ENCODE measurements around the gene HTRA3. TPM values are rescaled to one million over a fixed set of nuclear protein-coding genes. Genes with fewer than 3 reads are reported as not detected.

Gene HTRA3
- total RNA-seq, 1 donor from 2014 or later, result not detected

DNA sequence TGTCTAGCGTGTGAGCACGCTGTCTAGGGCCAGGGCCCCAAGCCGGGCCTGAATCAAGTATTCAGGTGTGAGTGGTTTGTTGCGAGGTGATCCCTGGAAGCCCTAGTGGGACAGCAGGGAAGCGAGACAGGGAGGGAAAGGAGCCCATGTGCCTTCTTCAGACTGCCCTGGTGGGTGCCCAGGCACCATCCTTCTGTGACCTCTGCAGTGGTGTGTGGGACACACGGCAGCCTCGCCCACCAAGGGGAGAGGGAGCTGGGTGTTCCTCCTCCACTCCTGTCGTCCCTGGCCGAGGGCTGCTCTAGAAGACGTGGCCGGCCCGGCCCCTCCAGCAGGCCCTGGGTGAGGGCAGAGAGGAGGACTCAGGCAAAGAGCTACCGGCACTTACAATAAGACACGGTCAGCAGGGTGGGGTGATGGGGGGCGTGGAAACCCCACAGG lies 47.4 kb downstream of the HTRA3 start:
- peak; percentile 7 for DNase-seq
- intact Hi-C loops (cut with micrococcal nuclease), result no loop called here
- H3K4me3 Mint-ChIP-seq, result no peak overlapping the region
- no peak overlapping the region for H3K27ac Mint-ChIP-seq
- H3K9me3 Mint-ChIP-seq, result peaks cover 13% of the 10 kb centered on the region
- ChIA-PET POLR2A (no interaction called here), CTCF (no interaction called here)
- TF ChIP-seq, protein P1, sequence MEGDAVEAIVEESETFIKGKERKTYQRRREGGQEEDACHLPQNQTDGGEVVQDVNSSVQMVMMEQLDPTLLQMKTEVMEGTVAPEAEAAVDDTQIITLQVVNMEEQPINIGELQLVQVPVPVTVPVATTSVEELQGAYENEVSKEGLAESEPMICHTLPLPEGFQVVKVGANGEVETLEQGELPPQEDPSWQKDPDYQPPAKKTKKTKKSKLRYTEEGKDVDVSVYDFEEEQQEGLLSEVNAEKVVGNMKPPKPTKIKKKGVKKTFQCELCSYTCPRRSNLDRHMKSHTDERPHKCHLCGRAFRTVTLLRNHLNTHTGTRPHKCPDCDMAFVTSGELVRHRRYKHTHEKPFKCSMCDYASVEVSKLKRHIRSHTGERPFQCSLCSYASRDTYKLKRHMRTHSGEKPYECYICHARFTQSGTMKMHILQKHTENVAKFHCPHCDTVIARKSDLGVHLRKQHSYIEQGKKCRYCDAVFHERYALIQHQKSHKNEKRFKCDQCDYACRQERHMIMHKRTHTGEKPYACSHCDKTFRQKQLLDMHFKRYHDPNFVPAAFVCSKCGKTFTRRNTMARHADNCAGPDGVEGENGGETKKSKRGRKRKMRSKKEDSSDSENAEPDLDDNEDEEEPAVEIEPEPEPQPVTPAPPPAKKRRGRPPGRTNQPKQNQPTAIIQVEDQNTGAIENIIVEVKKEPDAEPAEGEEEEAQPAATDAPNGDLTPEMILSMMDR (IDR thresholded peaks at IDR 0.05), result no peak
- no peaks in the 10 kb centered on the region for H3K36me3 Mint-ChIP-seq (ENCODE audit: low read depth)
- H3K4me1 Mint-ChIP-seq, result no peaks in the 10 kb centered on the region
- H3K27me3 Mint-ChIP-seq, result peaks cover 9% of the 10 kb centered on the region
- ATAC-seq (ENCODE audit: low read depth), result no peak

- no peaks in the 10 kb centered on the region for H3K4me1 Mint-ChIP-seq
- H3K9me3 Mint-ChIP-seq, result peaks cover 8% of the 10 kb centered on the region
- H3K36me3 Mint-ChIP-seq (ENCODE audit: low read depth), result no peaks in the 10 kb centered on the region
- ChIA-PET POLR2A (no interaction called here), CTCF (no interaction called here)
- ATAC-seq (ENCODE audit: low read depth) (no peak), DNase-seq (no peak)
- no peak overlapping the region for H3K4me3 Mint-ChIP-seq
- peaks cover 9% of the 10 kb centered on the region for H3K27me3 Mint-ChIP-seq
- intact Hi-C loops (cut with micrococcal nuclease), result no loop called here
- no peak overlapping the region for H3K27ac Mint-ChIP-seq
- TF ChIP-seq, protein P1 (IDR thresholded peaks at IDR 0.05), result no peak
These were observed 47.9 kb downstream of the HTRA3 start for GRCh38 chr4:8317474-8317873.

GRCh38 chr4:8318509-8318908 lies 49.0 kb downstream of the HTRA3 start:
- DNase-seq (no peak), ATAC-seq (ENCODE audit: low read depth) (no peak)
- TF ChIP-seq, protein P1 (IDR thresholded peaks at IDR 0.05), result no peak
- Mint-ChIP-seq H3K4me1 (no peaks in the 10 kb centered on the region), H3K9me3 (no peaks in the 10 kb centered on the region), H3K27me3 (peaks cover 9% of the 10 kb centered on the region), H3K4me3 (no peak overlapping the region), H3K36me3 (ENCODE audit: low read depth) (no peaks in the 10 kb centered on the region), H3K27ac (no peak overlapping the region)
- POLR2A ChIA-PET, result no interaction called here
- intact Hi-C loops (cut with micrococcal nuclease), result no loop called here
- CTCF ChIA-PET, result no interaction called here

- no peaks in the 10 kb centered on the region for H3K9me3 Mint-ChIP-seq
These were observed 49.5 kb downstream of the HTRA3 start for GRCh38 chr4:8319061-8319460.

GRCh38 chr4:8319731-8320385 lies 50.3 kb downstream of the HTRA3 start:
- no peaks in the 10 kb centered on the region for H3K4me1 Mint-ChIP-seq
- H3K27ac Mint-ChIP-seq, result no peak overlapping the region
- POLR2A ChIA-PET, result no interaction called here
- no peak for DNase-seq
- TF ChIP-seq, protein P1 (IDR thresholded peaks at IDR 0.05), result no peak
- peaks cover 12% of the 10 kb centered on the region for H3K27me3 Mint-ChIP-seq
- no peaks in the 10 kb centered on the region for H3K36me3 Mint-ChIP-seq (ENCODE audit: low read depth)
- ATAC-seq (ENCODE audit: low read depth), result no peak
- no peak overlapping the region for H3K4me3 Mint-ChIP-seq
- CTCF ChIA-PET, result no interaction called here
- intact Hi-C loops (cut with micrococcal nuclease), result no loop called here
- H3K9me3 Mint-ChIP-seq, result no peaks in the 10 kb centered on the region

More at GRCh38 chr4:8319061-8319460, 49.5 kb downstream of the HTRA3 start:
- CTCF ChIA-PET, result no interaction called here
- Mint-ChIP-seq H3K4me1 (no peaks in the 10 kb centered on the region), H3K27ac (no peak overlapping the region), H3K27me3 (peaks cover 9% of the 10 kb centered on the region), H3K36me3 (ENCODE audit: low read depth) (no peaks in the 10 kb centered on the region), H3K4me3 (no peak overlapping the region)
- no peak for ATAC-seq (ENCODE audit: low read depth)
- POLR2A ChIA-PET, result no interaction called here
- TF ChIP-seq, protein P1 (IDR thresholded peaks at IDR 0.05), result no peak
- no peak for DNase-seq
- intact Hi-C loops (cut with micrococcal nuclease), result no loop called here
